ENCODE data around the gene RHOT2.
A peak's percentile ranks its signal among the peaks of the same experiment; 100 is the strongest.

Gene RHOT2

GRCh38 chr16:667780-668518 lies at the start of gene RHOT2:
Gene RHOT2 (plus strand): TSS chr16:668132. CDS start chr16:668200, 68 bp downstream.
- peak; percentile 79 for DNase-seq (ENCODE audit: low read depth)

GRCh38 chr16:619476-620100 lies 48.3 kb upstream of the RHOT2 start:
- DNase-seq (ENCODE audit: low read depth) = no peak

- DNase-seq (ENCODE audit: low read depth) = no peak
These were observed 47.0 kb upstream of the RHOT2 start for GRCh38 chr16:620700-621525.

GRCh38 chr16:621526-622105 lies 46.3 kb upstream of the RHOT2 start:
- no peak for DNase-seq (ENCODE audit: low read depth)

GRCh38 chr16:622920-623280 lies 45.0 kb upstream of the RHOT2 start:
- no peak for DNase-seq (ENCODE audit: low read depth)

GRCh38 chr16:624526-625070 lies 43.3 kb upstream of the RHOT2 start:
- no peak for DNase-seq (ENCODE audit: low read depth)

- DNase-seq (ENCODE audit: low read depth) = no peak
These were observed 42.6 kb upstream of the RHOT2 start for GRCh38 chr16:625117-625976.

GRCh38 chr16:625977-626765 lies 41.8 kb upstream of the RHOT2 start:
- DNase-seq (ENCODE audit: low read depth) = no peak

GRCh38 chr16:626787-627453 lies 41.0 kb upstream of the RHOT2 start:
- DNase-seq (ENCODE audit: low read depth) = no peak

- DNase-seq (ENCODE audit: low read depth) = no peak
These were observed 40.3 kb upstream of the RHOT2 start for GRCh38 chr16:627454-628239.

- DNase-seq (ENCODE audit: low read depth) = no peak
These were observed 39.4 kb upstream of the RHOT2 start for GRCh38 chr16:628321-629061.

GRCh38 chr16:629185-629832 lies 38.6 kb upstream of the RHOT2 start:
- DNase-seq (ENCODE audit: low read depth) = no peak

- no peak for DNase-seq (ENCODE audit: low read depth)
These were observed 38.1 kb upstream of the RHOT2 start for GRCh38 chr16:629833-630248.

GRCh38 chr16:630249-630814 lies 37.6 kb upstream of the RHOT2 start:
- no peak for DNase-seq (ENCODE audit: low read depth)

- DNase-seq (ENCODE audit: low read depth) = no peak
These were observed 37.0 kb upstream of the RHOT2 start, which contains the start of gene WFIKKN1 for GRCh38 chr16:630815-631405. Gene WFIKKN1 (plus strand): TSS chr16:630985. CDS start chr16:631254, 269 bp downstream.

GRCh38 chr16:631808-632358 lies 36.0 kb upstream of the RHOT2 start:
- DNase-seq (ENCODE audit: low read depth) = no peak
